CD14-positive monocyte (primary cell): ENCODE measurements around the gene CDYL2. TPM values are rescaled to one million over a fixed set of nuclear protein-coding genes. Genes with fewer than 3 reads are reported as not detected.

Experiments
- DNase-seq, 3 donors: peaks; one replicate each; pipeline ENCODE4 v3.0.0-alpha.2; 2011 to 2022
- H2AFZ ChIP-seq: 2 replicates; pipeline ENCODE4 v1.6.0; 2012; ENCODE audit warnings: mild to moderate bottlenecking, low read depth, low read length, inconsistent platforms; ENCODE audit not compliant: insufficient read depth, poor library complexity, severe bottlenecking
- H3K27ac ChIP-seq, 2 donors: 1 replicate in 1 of 2; 2 replicates in 1 of 2; pipeline ENCODE4 v1.5.1; 2012 to 2013; ENCODE audit warnings: low read length in 2 of 2, control low read depth in 1 of 2, inconsistent platforms in 1 of 2, low read depth in 1 of 2, mild to moderate bottlenecking in 1 of 2
- H3K27me3 ChIP-seq, 2 donors: one replicate each; pipeline versions ENCODE4 v1.6.0 to v1.6.1; 2011 to 2013; ENCODE audit warnings: low read length in 2 of 2; ENCODE audit not compliant: control insufficient read depth in 2 of 2, insufficient read depth in 2 of 2
- H3K36me3 ChIP-seq, 2 donors: replicated peaks in 1 of 2; 1 replicate in 1 of 2; 2 replicates in 1 of 2; pipeline versions ENCODE4 v1.5.1 to v1.6.1; 2012 to 2013; ENCODE audit warnings: low read length in 2 of 2, control low read depth in 1 of 2, inconsistent platforms in 1 of 2, mild to moderate bottlenecking in 1 of 2; ENCODE audit not compliant: insufficient read depth in 2 of 2, control insufficient read depth in 1 of 2
- H3K4me1 ChIP-seq, 2 donors: 1 replicate in 1 of 2; 2 replicates in 1 of 2; pipeline versions ENCODE4 v1.5.1 to v1.6.1; 2012 to 2013; ENCODE audit warnings: low read length in 2 of 2, control low read depth in 1 of 2, inconsistent platforms in 1 of 2, mild to moderate bottlenecking in 1 of 2, moderate library complexity in 1 of 2; ENCODE audit not compliant: insufficient read depth in 2 of 2, control insufficient read depth in 1 of 2
- H3K4me2 ChIP-seq: replicated peaks from 2 replicates; pipeline ENCODE3; 2012; ENCODE audit warnings: low read length, moderate library complexity, mild to moderate bottlenecking; ENCODE audit not compliant: poor library complexity, severe bottlenecking; ENCODE audit errors: extremely low read depth
- H3K4me3 ChIP-seq, 3 experiments: fragments of 200-600 bp in 1 of 3; sonication (generic) in 1 of 3; replicated peaks in 1 of 3; 1 replicate in 2 of 3; 2 replicates in 1 of 3; pipeline ENCODE4 v1.5.1; 2011 to 2013; ENCODE audit warnings: low read length in 3 of 3, mild to moderate bottlenecking in 3 of 3, control low read depth in 2 of 3, low read depth in 2 of 3, inconsistent platforms in 1 of 3, moderate library complexity in 1 of 3
- H3K79me2 ChIP-seq: 2 replicates; pipeline ENCODE4 v1.6.0; 2012; ENCODE audit warnings: mild to moderate bottlenecking, control low read depth, inconsistent platforms, low read length, moderate library complexity; ENCODE audit not compliant: insufficient read depth
- H3K9ac ChIP-seq: 2 replicates; pipeline ENCODE4 v1.6.0; 2017; ENCODE audit warnings: low read length, mild to moderate bottlenecking; ENCODE audit not compliant: insufficient read depth, poor library complexity, severe bottlenecking
- H3K9me3 ChIP-seq, 2 donors: replicated peaks in 1 of 2; 1 replicate in 1 of 2; 2 replicates in 1 of 2; pipeline versions ENCODE4 v1.5.1 to v1.6.1; 2012 to 2013; ENCODE audit warnings: low read length in 2 of 2, control low read depth in 1 of 2; ENCODE audit not compliant: control insufficient read depth in 1 of 2, insufficient read depth in 1 of 2
- H4K20me1 ChIP-seq: 2 replicates; pipeline ENCODE4 v1.6.0; 2012; ENCODE audit warnings: mild to moderate bottlenecking, low read length, control low read depth, moderate library complexity; ENCODE audit not compliant: insufficient read depth
- H3K27ac Mint-ChIP-seq, 7 donors: one replicate each; pipeline ENCODE4 v1.8.0; 2020; ENCODE audit warnings: mild to moderate bottlenecking in 7 of 7, mixed read lengths in 7 of 7, moderate library complexity in 6 of 7, inconsistent platforms in 2 of 7
- H3K27me3 Mint-ChIP-seq, 3 donors: one replicate each; pipeline ENCODE4 v1.8.0; 2021 to 2022; ENCODE audit warnings: low read depth in 3 of 3, mild to moderate bottlenecking in 3 of 3, mixed read lengths in 3 of 3, moderate library complexity in 3 of 3, inconsistent platforms in 1 of 3
- H3K36me3 Mint-ChIP-seq, 2 donors: one replicate each; pipeline ENCODE4 v1.8.0; 2020; ENCODE audit warnings: mixed read lengths in 2 of 2, inconsistent platforms in 1 of 2, mild to moderate bottlenecking in 1 of 2
- H3K4me1 Mint-ChIP-seq: one replicate; pipeline ENCODE4 v1.8.0; 2020; ENCODE audit warnings: mild to moderate bottlenecking, mixed read lengths
- H3K4me3 Mint-ChIP-seq, 2 donors: one replicate each; pipeline ENCODE4 v1.8.0; 2020; ENCODE audit warnings: mild to moderate bottlenecking in 2 of 2, mixed read lengths in 2 of 2, moderate library complexity in 1 of 2
- H3K9me3 Mint-ChIP-seq, 7 donors: one replicate each; pipeline ENCODE4 v1.8.0; 2020 to 2022; ENCODE audit warnings: mixed read lengths in 7 of 7, mild to moderate bottlenecking in 6 of 7, moderate library complexity in 6 of 7, inconsistent platforms in 2 of 7
- WGBS: methylation state at CpG from one replicate; pipeline ENCODE4 v1.1.5; 2013; ENCODE audit warnings: missing lambda C conversion rate; ENCODE audit not compliant: insufficient coverage; 5-methylcytosine and 5-hydroxymethylcytosine counted together
- intact Hi-C, 2 donors: fragments of 100-400 bp; cut with micrococcal nuclease; formaldehyde crosslinking; loops; one replicate each; pipeline versions ENCODE4 v1.15.0 to v1.15.1; 2023
- polyA plus RNA-seq, 3 donors: library from polyadenylated mRNA; depleted of rRNA in 1 of 3; unstranded in 2 of 3; stranded (reverse) in 1 of 3; fragments of 300-500 nt in 2 of 3; fragments of >200 nt in 1 of 3; fragmentation: Illumina TruSeq in 2 of 3; gene quantifications; 1 replicate in 2 of 3; 2 replicates in 1 of 3; pipeline ENCODE4 v1.2.3, GENCODE V29; 2012 to 2021
- TF ChIP-seq, protein P1 (sequence below): fragments of 200-600 bp; IDR thresholded peaks from one replicate; pipeline ENCODE4 v1.8.0; 2022; ENCODE audit warnings: antibody characterized with exemption, mild to moderate bottlenecking

CDYL2 gene
- polyA plus RNA-seq, 3 donors = 0.42 to 2.6 (median 0.93) TPM

DNA sequence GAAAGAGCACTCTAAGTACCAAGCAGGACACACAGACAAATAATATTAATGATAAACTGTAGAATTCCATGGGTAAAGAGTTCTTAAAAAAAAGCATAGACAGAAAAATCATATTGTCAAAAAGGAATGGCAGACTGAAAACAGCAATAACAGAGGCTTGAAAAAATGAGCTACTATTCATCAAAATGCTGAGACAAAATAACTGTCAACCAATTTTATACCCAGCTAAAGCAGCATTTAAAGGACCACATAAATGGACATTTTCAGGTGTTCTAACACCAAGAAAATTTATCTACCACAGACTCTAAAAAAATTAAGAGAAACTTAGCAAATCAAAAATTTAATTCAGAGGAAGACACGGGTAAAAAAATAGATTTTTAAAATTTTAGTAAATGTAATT, 144.5 kb downstream of the CDYL2 start:
- no peak overlapping the region for H3K27ac Mint-ChIP-seq
- peaks cover 4 to 13% of the 10 kb centered on the region in 2 donors for H3K4me1 ChIP-seq
- no peaks in the 10 kb centered on the region for H3K27me3 ChIP-seq
- H3K9ac ChIP-seq = no peak overlapping the region
- H3K27ac ChIP-seq = no peak overlapping the region
- no CpG with 5 or more reads among the region's 1 CpG for WGBS
- peaks cover 14% of the 10 kb centered on the region for H3K4me1 Mint-ChIP-seq
- peaks cover 0 to 1% (median 0%) of the 10 kb centered on the region in 3 donors for H3K27me3 Mint-ChIP-seq
- no peak overlapping the region for H3K4me2 ChIP-seq
- no peaks in the 10 kb centered on the region for H3K79me2 ChIP-seq
- H3K4me3 Mint-ChIP-seq = no peak overlapping the region
- intact Hi-C loops = loop anchor here in 1 of 2 donors (10.0 kb wide), 1 partner anchor 165 kb away; no protein-coding TSS in a partner anchor
- TF ChIP-seq, protein P1, sequence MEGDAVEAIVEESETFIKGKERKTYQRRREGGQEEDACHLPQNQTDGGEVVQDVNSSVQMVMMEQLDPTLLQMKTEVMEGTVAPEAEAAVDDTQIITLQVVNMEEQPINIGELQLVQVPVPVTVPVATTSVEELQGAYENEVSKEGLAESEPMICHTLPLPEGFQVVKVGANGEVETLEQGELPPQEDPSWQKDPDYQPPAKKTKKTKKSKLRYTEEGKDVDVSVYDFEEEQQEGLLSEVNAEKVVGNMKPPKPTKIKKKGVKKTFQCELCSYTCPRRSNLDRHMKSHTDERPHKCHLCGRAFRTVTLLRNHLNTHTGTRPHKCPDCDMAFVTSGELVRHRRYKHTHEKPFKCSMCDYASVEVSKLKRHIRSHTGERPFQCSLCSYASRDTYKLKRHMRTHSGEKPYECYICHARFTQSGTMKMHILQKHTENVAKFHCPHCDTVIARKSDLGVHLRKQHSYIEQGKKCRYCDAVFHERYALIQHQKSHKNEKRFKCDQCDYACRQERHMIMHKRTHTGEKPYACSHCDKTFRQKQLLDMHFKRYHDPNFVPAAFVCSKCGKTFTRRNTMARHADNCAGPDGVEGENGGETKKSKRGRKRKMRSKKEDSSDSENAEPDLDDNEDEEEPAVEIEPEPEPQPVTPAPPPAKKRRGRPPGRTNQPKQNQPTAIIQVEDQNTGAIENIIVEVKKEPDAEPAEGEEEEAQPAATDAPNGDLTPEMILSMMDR = no peak
- no peaks in the 10 kb centered on the region for H3K36me3 ChIP-seq
- DNase-seq = no peak
- no peaks in the 10 kb centered on the region for H4K20me1 ChIP-seq
- no peak overlapping the region for H2AFZ ChIP-seq
- H3K9me3 Mint-ChIP-seq = peaks cover 6 to 15% (median 13%) of the 10 kb centered on the region in 7 donors
- peaks cover 3 to 4% of the 10 kb centered on the region in 2 donors for H3K9me3 ChIP-seq
- H3K36me3 Mint-ChIP-seq = peaks cover 15 to 22% of the 10 kb centered on the region in 2 donors
- no peak overlapping the region for H3K4me3 ChIP-seq

DNA sequence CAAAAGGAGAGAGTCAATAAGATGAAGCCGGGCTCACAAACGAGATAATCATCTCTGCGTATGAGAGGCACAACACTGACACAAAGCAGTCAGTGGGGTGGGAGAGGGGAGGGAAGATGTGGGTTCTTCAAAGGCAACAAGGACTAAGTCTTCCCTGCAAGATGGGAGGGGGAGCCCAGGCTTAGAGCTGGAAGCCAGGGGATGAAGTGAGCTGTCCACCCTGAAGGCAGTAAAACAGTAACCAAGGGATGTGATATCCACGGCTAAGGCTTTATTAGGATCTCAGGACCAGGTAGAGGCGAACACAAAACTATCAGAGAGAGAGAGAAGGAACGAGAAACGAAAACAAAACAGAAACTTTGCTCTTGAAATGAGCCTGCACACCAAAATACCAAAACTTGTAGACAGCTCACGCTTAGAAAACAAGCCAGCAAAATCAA, 147.7 kb downstream of the CDYL2 start:
- intact Hi-C loops = no loop called here
- H3K9ac ChIP-seq = no peak overlapping the region
- no peak overlapping the region for H3K4me3 Mint-ChIP-seq
- peaks cover 0 to 7% of the 10 kb centered on the region in 2 donors for H3K4me1 ChIP-seq
- H3K27me3 ChIP-seq = no peaks in the 10 kb centered on the region
- H3K4me2 ChIP-seq = no peak overlapping the region
- no peaks in the 10 kb centered on the region for H3K36me3 ChIP-seq
- H3K79me2 ChIP-seq = no peaks in the 10 kb centered on the region
- no peaks in the 10 kb centered on the region for H4K20me1 ChIP-seq
- H3K27me3 Mint-ChIP-seq = peaks cover 0 to 3% (median 0%) of the 10 kb centered on the region in 3 donors
- H3K27ac Mint-ChIP-seq = peak overlapping the region in 1 of 7 donors; percentile 56
- H3K27ac ChIP-seq = no peak overlapping the region
- TF ChIP-seq, protein P1 = no peak
- H3K36me3 Mint-ChIP-seq = peaks cover 10 to 22% of the 10 kb centered on the region in 2 donors
- no peak for DNase-seq
- H3K4me1 Mint-ChIP-seq = peaks cover 15% of the 10 kb centered on the region
- H3K9me3 Mint-ChIP-seq = peaks cover 6 to 14% (median 12%) of the 10 kb centered on the region in 7 donors
- H3K9me3 ChIP-seq = peaks cover 3 to 4% of the 10 kb centered on the region in 2 donors
- H2AFZ ChIP-seq = no peak overlapping the region
- WGBS = 93% methylated on average over 5 of the region's 8 CpGs
- H3K4me3 ChIP-seq = no peak overlapping the region
